Lower lobe of right lung (tissue), 2 donors: ENCODE data around the gene TMED9. TPM values are rescaled to one million over a fixed set of nuclear protein-coding genes. Genes with fewer than 3 reads are reported as not detected.

Experiments
- ATAC-seq, 2 donors: fragments of 200-7000 bp; cut with Tn5 transposase; one replicate each; pipeline ENCODE4 v1.9.1; 2020 to 2022; ENCODE audit warnings: mild to moderate bottlenecking in 2 of 2, moderate library complexity in 2 of 2
- DNase-seq: peaks from one replicate; pipeline ENCODE4 v3.0.0-alpha.2; 2020
- H3K27ac ChIP-seq: fragments of 200-600 bp; one replicate; pipeline ENCODE4 v1.8.0; 2022
- H3K27me3 ChIP-seq: fragments of 200-600 bp; one replicate; pipeline ENCODE4 v1.8.0; 2022; ENCODE audit warnings: low read depth
- H3K36me3 ChIP-seq: fragments of 200-600 bp; one replicate; pipeline ENCODE4 v1.8.0; 2022; ENCODE audit warnings: mild to moderate bottlenecking
- H3K4me1 ChIP-seq: fragments of 200-600 bp; one replicate; pipeline ENCODE4 v1.8.0; 2022
- H3K4me3 ChIP-seq: fragments of 200-600 bp; one replicate; pipeline ENCODE4 v1.8.0; 2022; ENCODE audit warnings: mild to moderate bottlenecking
- H3K9me3 ChIP-seq: fragments of 200-600 bp; one replicate; pipeline ENCODE4 v1.8.0; 2022
- CTCF ChIP-seq: fragments of 200-600 bp; IDR thresholded peaks from one replicate; pipeline ENCODE4 v1.8.0; 2022; ENCODE audit warnings: antibody characterized with exemption, mild to moderate bottlenecking
- intact Hi-C: fragments of 100-400 bp; cut with DNase I; formaldehyde crosslinking; loops from one replicate; pipeline ENCODE4 v1.11.0; 2022
- total RNA-seq: library from RNA; stranded (reverse); fragmentation: NEBNext Ultra II Directional; extraction: Animal tissue kit (Norgen Biotek cat#: 25700); gene quantifications from one replicate; pipeline ENCODE4 v1.2.1, GENCODE V29; 2021
- donor health status: DM: no; HTN: yes; CAD: no; lungs with severe emphysema.

The TMED9 gene
- total RNA-seq, 1 donor from 2014 or later: 132 TPM

- H3K36me3 ChIP-seq: peaks cover 4% of the 10 kb centered on the region
- H3K27ac ChIP-seq: no peak overlapping the region
- no peak for TF ChIP-seq CTCF
- DNase-seq (no peak), ATAC-seq (no peak)
- no peaks in the 10 kb centered on the region for H3K9me3 ChIP-seq
- H3K4me3 ChIP-seq: no peak overlapping the region
- peaks cover 10% of the 10 kb centered on the region for H3K4me1 ChIP-seq
- H3K27me3 ChIP-seq: no peaks in the 10 kb centered on the region
- intact Hi-C loops: no loop called here
Measured at GRCh38 chr5:177607115-177607451, 15.1 kb downstream of the TMED9 start.

GRCh38 chr5:177607452-177608192, 15.6 kb downstream of the TMED9 start:
- H3K36me3 ChIP-seq: peaks cover 4% of the 10 kb centered on the region
- intact Hi-C loops: no loop called here
- peak; percentile 84 to 88 for ATAC-seq
- H3K9me3 ChIP-seq: no peaks in the 10 kb centered on the region
- no peaks in the 10 kb centered on the region for H3K27me3 ChIP-seq
- TF ChIP-seq CTCF: peak; percentile 90
- no peak overlapping the region for H3K4me3 ChIP-seq
- peak; percentile 75 for DNase-seq
- H3K27ac ChIP-seq: no peak overlapping the region
- peaks cover 10% of the 10 kb centered on the region for H3K4me1 ChIP-seq

GRCh38 chr5:177608243-177609075, 16.5 kb downstream of the TMED9 start:
- Histone ChIP-seq H3K36me3 (peaks cover 5% of the 10 kb centered on the region), H3K4me1 (peaks cover 10% of the 10 kb centered on the region), H3K27me3 (no peaks in the 10 kb centered on the region), H3K27ac (no peak overlapping the region), H3K4me3 (no peak overlapping the region), H3K9me3 (no peaks in the 10 kb centered on the region)
- no peak for ATAC-seq
- DNase-seq: no peak
- TF ChIP-seq CTCF: no peak
- intact Hi-C loops: no loop called here

- TF ChIP-seq CTCF: no peak
- Histone ChIP-seq H3K4me3 (no peak overlapping the region), H3K27me3 (no peaks in the 10 kb centered on the region), H3K4me1 (peaks cover 10% of the 10 kb centered on the region), H3K27ac (no peak overlapping the region), H3K36me3 (peaks cover 8% of the 10 kb centered on the region), H3K9me3 (no peaks in the 10 kb centered on the region)
- DNase-seq (no peak), ATAC-seq (no peak)
- intact Hi-C loops: no loop called here
Measured at GRCh38 chr5:177609076-177610059, 17.4 kb downstream of the TMED9 start.

- peaks cover 8% of the 10 kb centered on the region for H3K36me3 ChIP-seq
- no peak for DNase-seq
- peaks cover 10% of the 10 kb centered on the region for H3K4me1 ChIP-seq
- H3K9me3 ChIP-seq: no peaks in the 10 kb centered on the region
- TF ChIP-seq CTCF: no peak
- no peak overlapping the region for H3K27ac ChIP-seq
- intact Hi-C loops: no loop called here
- no peaks in the 10 kb centered on the region for H3K27me3 ChIP-seq
- no peak for ATAC-seq
- H3K4me3 ChIP-seq: no peak overlapping the region
Measured at GRCh38 chr5:177610131-177610769, 18.2 kb downstream of the TMED9 start.
